Activated CD4-positive, alpha-beta T cell treated with anti-CD3 and anti-CD28 coated beads, Interleukin-2, amount 50 U/mL, for 48 hours (primary cell): ENCODE measurements around the gene SH3RF1.

Experiments
- DNase-seq, 2 experiments: peaks; one replicate each; pipeline ENCODE4 v3.0.0-alpha.2; 2020

SH3RF1 gene

GRCh38 chr4:169250796-169251195, 20.0 kb downstream of the SH3RF1 start:
- DNase-seq: no peak

GRCh38 chr4:169249999-169250398, 20.8 kb downstream of the SH3RF1 start:
- no peak for DNase-seq

- no peak for DNase-seq
These were observed 21.4 kb downstream of the SH3RF1 start for GRCh38 chr4:169249214-169249973.

DNA sequence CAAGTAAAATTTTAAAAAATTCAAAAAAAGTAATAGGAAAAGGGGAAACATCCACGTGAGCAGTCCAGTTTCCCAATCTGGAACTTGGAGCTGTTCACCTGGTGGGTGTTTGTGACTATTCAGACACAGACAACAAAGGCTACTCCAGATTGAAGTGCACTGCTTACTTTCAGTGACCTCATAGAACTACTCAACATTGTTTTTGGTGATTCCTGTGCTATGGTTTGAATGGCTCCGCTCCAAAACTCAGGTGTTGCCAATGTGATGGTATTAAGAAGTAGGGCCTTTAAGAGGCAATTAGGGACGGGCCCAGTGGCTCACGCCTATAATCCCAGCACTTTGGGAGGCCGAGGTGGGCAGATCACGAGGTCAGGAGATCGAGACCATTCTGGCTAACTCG, 22.1 kb downstream of the SH3RF1 start:
- DNase-seq: no peak

DNA sequence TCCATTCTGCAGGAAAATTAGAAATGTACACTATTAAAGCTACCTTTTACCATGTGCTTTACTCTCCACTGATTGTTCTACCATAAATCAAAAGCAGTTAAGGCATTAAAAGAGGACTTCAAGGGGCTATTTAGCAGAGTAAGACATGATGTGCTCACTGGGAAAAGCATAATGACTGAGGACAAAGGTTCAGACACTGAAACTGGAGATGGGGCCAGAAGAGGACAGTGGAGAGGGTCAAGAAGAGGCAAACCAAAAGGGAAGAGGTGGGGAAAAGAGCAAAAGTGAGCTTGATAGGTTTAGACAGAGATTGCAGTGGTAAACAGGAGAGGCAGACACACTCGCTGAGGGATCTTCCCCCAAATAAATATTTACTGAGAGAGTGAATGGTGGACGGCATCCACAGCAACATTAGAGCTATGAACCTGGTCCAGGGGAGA, 23.8 kb downstream of the SH3RF1 start:
- no peak for DNase-seq

DNA sequence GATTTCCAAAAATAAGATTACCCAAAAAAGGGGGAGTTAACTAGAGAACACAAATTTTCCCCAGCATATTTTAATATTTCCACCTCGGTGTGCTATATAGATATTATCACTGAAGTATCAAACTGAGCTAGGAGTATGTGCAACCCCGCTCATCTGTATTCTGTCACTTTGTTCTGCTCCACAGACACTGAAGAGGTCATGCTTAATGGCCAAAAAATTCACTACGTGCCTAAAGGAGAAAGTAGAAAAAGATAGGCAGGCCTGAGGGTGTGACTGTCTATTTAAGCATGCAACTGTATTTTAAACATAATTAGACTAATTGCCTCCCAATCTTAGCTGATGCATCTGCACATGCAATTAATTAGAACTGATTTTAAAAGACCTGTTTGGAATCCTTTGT, 24.5 kb downstream of the SH3RF1 start:
- no peak for DNase-seq

DNA sequence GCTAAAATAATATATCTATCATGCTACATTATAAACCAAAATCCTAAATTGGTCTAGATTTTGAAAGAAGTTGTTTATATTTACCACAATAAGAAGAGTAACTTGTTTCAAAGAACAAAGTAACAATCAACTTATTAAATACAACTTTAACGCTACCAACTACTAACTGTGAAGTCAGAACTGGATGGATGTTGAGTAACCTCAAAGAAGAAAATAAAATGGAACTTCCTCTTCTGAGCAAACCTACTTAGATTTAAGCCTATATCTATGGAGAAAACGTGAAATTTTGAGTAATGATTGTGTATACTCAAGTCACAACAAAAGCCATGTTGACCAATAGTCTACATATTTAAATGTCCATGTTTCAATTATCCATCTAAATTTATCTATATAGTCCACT, 25.7 kb downstream of the SH3RF1 start:
- no peak for DNase-seq

DNA sequence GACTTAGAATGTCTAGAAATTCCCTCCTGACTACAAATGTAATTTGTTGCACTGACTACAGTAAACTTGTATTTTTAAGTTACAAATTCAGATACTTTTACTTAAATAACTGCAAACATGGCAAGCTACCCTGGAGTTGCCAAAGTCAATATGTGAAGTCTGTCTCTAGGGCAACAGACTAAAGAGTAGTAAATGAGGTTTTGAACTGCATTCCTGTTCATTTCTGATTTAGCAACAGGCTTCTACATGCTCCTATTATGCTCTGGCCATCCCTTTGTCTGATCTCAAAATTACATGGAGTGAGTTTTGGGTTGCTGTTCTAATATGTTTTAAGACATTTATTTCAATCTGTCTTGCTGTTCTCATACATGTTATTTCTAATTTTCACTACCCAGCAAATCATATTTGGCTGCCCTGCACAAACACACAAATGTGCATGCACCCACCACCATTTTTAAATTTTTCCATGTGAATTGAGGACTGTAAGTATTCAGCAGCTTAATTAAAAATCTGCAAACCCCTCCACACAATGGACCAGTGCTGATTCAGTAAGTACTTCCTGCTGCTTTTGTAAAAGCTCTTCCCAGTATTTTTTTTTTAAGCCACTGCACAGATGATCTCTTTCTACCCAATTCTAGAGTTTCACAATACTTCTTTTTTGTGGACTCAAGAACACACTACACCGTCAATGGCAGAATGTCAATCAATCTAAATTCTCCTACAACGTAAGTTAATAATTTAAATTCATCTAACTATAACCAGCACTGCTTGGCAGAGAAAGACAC, 26.7 kb downstream of the SH3RF1 start:
- no peak for DNase-seq

GRCh38 chr4:169241464-169241863, 29.3 kb downstream of the SH3RF1 start:
- no peak for DNase-seq

GRCh38 chr4:169239221-169239905, 31.4 kb downstream of the SH3RF1 start:
- DNase-seq: no peak

DNA sequence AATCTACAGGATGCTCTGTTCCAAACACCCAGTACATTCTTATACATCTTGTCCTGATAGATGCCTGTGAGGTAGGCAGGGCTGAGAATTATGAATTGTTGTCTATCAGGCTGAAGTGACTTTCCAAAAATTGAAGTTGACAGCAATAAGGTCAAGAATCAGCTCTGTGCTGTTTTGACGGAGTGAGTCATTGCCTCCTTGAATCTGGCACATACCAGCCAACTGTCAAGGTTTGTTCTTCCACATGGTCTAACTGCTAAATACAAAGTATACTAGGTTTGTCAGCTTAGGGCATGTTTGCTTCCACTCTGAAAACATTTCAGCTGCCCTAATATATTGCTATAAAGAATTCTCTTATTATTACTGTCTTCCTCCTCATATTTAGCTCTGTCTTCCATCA, 32.3 kb downstream of the SH3RF1 start:
- DNase-seq: no peak

- DNase-seq: no peak
These were observed 33.7 kb downstream of the SH3RF1 start for GRCh38 chr4:169236873-169237626.

- no peak for DNase-seq
These were observed 34.7 kb downstream of the SH3RF1 start for GRCh38 chr4:169236078-169236477.

DNA sequence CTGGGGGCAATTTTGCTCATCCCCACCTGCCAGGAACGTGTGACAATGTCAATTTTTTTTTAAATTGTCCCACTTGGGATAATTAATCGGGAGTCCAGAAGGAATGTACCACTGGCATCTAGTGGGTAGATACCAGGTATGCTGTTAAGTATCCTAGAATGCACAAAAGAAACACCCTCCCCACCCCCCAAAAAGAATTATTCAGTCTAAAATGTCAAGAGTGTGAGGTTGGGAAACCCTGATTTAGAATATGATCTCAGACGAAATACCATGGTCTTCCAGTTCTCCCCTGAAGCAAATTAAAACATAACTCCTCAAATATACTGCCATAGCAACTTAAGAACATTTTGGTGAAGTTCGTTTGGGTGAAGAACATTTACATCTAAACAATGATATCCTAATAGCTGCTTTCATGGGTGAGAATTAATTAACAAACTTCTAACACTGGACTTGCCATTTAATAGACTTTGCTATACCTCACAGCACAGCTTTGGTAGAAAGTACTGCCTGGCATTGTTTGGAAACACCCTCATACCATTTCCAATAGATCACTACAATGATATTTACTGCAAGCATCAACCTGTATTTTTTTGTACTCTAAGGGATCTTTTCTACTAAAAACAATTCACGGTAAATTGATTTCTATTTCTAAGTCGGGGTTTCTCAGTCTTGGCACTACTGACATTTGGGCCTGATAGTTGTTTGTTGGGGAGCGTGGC, 36.5 kb downstream of the SH3RF1 start:
- DNase-seq: no peak

GRCh38 chr4:169233691-169234090, 37.1 kb downstream of the SH3RF1 start:
- DNase-seq: no peak

GRCh38 chr4:169231647-169232262, 39.0 kb downstream of the SH3RF1 start:
- DNase-seq: no peak

- no peak for DNase-seq
These were observed 41.2 kb downstream of the SH3RF1 start for GRCh38 chr4:169229571-169230028.

DNA sequence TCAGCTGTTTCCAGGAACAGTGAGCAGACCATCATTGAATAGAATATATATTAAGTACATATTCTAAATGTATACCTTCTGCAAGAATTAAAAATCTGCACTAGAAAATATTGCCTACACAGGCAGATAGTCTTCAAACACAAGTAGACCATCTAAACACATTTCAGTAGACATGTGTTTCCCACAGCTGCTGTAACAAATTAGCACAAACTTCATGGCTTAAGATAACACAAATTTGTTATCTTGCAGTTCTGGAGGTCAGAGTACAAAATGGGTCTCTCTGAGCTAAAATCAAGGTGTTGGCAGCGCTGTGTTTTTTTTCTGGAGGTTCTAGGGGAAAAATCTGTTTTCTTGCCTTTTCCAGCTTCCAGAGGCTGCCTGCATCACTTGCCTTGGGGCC, 42.7 kb downstream of the SH3RF1 start:
- DNase-seq: no peak

GRCh38 chr4:169226565-169226964, 44.2 kb downstream of the SH3RF1 start:
- no peak for DNase-seq

DNA sequence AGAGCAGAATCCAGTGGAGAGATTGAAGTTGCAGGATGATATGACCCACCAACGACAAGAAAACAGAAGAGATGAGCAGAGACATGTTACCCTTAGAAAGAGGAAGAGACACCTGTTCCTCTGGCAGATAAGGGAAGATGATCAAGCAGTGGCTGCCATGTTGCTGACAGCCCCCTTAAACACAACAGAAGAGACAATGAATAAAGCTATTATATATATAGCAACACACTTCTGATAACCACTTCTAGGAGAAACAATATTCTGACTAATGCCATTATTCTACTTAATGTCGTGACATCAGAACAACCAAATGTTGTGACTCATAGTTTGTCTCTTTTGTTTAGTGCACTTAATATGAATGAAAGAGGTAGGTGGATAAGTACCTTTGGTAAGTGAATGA, 44.9 kb downstream of the SH3RF1 start:
- DNase-seq: no peak

DNA sequence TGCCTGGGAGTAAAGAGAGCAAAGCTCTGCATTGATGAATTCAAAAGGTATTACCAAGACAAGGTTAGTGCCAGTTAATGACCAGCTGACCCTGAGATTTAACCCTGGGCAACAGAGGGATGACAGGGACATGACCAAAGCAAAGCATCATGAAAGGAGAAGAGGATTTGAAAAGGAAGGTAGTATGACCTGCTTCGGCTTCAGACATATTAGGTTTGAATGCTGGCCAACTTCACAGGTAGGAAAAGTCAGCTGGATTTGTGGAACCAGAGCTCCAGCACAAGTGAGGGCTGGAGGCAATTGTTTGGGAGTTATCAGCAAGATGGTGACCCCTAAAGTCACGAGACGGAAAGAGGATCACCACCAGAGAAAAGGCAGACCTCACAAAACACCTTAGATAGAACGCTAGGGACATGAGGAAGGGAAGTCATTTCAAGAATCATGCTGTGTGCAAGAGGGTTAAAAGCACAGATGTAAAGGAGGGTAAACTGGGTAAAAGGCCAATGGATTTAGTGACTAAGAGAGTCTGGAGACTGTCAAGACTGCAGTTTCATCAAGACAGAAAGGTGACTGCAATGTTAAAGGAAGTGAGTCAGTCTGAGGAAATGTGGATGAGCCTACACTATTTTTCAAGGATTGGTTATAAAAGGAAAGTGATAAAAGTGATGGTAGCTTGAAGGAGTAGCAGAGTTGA, 45.6 kb downstream of the SH3RF1 start:
- DNase-seq: no peak
